Measurements from ENCODE around the gene ITM2B.

DNA sequence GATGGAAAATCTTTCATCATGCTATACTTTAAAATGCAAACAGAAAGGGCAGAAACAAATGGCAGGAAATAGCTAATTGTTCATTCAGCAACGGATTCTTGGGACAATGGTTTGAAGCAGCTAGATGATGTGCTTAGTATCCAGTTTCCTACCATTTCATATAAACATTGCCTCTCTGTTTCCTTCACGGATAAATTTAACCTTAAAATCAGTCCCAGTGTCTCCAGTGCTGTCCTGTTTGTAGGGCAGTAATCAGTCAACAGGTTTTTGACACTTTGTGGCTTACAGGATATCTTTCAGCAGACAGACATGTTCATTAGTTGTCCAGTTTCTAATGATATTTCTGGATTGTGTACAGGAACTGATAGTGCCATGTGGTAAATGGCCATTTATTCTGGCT, 45.8 kb downstream of the ITM2B start:
- TF ChIP-seq, protein P1, sequence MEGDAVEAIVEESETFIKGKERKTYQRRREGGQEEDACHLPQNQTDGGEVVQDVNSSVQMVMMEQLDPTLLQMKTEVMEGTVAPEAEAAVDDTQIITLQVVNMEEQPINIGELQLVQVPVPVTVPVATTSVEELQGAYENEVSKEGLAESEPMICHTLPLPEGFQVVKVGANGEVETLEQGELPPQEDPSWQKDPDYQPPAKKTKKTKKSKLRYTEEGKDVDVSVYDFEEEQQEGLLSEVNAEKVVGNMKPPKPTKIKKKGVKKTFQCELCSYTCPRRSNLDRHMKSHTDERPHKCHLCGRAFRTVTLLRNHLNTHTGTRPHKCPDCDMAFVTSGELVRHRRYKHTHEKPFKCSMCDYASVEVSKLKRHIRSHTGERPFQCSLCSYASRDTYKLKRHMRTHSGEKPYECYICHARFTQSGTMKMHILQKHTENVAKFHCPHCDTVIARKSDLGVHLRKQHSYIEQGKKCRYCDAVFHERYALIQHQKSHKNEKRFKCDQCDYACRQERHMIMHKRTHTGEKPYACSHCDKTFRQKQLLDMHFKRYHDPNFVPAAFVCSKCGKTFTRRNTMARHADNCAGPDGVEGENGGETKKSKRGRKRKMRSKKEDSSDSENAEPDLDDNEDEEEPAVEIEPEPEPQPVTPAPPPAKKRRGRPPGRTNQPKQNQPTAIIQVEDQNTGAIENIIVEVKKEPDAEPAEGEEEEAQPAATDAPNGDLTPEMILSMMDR (IDR thresholded peaks at IDR 0.05): no peak
- TF ChIP-seq POLR2A (IDR thresholded peaks at IDR 0.05): no peak

Data from tibial nerve (tissue), 3 donors.